SK-MEL-5 (cell line): ENCODE measurements around the gene FANCC. TPM values are rescaled to one million over a fixed set of nuclear protein-coding genes. Genes with fewer than 3 reads are reported as not detected.
"Not testable (repeated sequence)": the region's sequence is repeated elsewhere in the genome, so short reads cannot be mapped to it uniquely, and the experiment has no call there.

Source experiments
- DNase-seq: peaks from one replicate; pipeline ENCODE4 v3.0.0-alpha.2; 2016; ENCODE audit warnings: low read depth, low spot score
- in situ Hi-C: cut with HindIII; loops from 2 replicates; pipeline ENCODE4 v1.10.0; 2016; ENCODE audit warnings: low sequenced_read_pairs, high pct_unique_total_duplicates, low pct_unique_long_range_greater_than_20kb
- total RNA-seq: library from RNA; depleted of rRNA; stranded (reverse); fragments of >200 nt; shearing (Covaris generic); gene quantifications from 2 replicates; pipeline ENCODE4 v1.2.3, GENCODE V29; 2014

FANCC gene
- total RNA-seq, 1 experiment from 2014 or later, result 4.6 TPM

- in situ Hi-C loops, result no loop called here
- no peak for DNase-seq
Measured at GRCh38 chr9:95297760-95298159, 19.7 kb downstream of the FANCC start.

GRCh38 chr9:95297316-95297715 lies 20.2 kb downstream of the FANCC start:
- DNase-seq, result no peak
- in situ Hi-C loops, result no loop called here

- no peak for DNase-seq
Measured at GRCh38 chr9:95296761-95297160, 20.7 kb downstream of the FANCC start.

GRCh38 chr9:95293296-95293695 lies 24.2 kb downstream of the FANCC start:
- in situ Hi-C loops, DNase-seq: not testable (repeated sequence)

More at GRCh38 chr9:95296761-95297160, 20.7 kb downstream of the FANCC start:
- in situ Hi-C loops, result no loop called here

DNA sequence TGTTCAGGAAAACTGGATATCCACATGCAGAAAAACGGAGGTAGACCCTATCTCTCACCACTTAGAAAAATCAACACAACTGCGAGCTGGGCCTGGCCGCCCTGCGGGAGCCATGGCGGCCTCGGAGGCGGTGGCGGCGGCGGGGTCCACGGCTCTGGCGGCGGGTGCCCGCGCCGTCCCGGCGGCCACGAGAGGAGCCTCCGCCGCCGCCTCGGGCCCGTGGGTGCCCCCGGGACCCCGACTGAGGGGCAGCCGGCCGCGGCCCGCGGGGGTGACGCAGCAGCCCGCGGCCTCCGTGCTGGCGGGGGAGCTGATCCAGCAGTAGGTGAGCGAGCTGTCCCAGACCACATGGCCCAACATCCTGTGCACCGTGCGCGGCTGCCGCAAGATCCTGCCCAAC lies 25.3 kb downstream of the FANCC start:
- in situ Hi-C loops, result no loop called here
- DNase-seq, result no peak

DNA sequence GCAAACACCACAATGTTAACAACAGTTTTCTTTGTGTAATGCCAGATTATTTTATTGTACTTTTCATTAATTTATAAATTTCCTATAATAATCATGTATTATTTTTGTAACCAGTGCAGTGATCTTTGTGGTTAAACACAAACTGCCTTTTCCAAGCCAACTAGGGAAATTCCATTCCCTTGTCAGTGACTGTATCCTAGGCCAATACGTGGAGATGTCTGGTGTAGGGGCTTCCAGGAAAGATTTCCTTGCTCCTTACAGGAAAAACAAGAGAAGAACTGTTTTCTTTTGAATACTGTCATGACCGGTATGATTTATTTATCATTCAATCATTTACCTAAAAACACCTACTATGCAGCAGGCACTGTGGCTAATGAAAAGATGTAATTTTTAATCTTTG lies 31.4 kb downstream of the FANCC start:
- in situ Hi-C loops, result no loop called here
- DNase-seq, result no peak

GRCh38 chr9:95285307-95285706 lies 32.2 kb downstream of the FANCC start:
- in situ Hi-C loops, result no loop called here
- DNase-seq, result no peak

DNA sequence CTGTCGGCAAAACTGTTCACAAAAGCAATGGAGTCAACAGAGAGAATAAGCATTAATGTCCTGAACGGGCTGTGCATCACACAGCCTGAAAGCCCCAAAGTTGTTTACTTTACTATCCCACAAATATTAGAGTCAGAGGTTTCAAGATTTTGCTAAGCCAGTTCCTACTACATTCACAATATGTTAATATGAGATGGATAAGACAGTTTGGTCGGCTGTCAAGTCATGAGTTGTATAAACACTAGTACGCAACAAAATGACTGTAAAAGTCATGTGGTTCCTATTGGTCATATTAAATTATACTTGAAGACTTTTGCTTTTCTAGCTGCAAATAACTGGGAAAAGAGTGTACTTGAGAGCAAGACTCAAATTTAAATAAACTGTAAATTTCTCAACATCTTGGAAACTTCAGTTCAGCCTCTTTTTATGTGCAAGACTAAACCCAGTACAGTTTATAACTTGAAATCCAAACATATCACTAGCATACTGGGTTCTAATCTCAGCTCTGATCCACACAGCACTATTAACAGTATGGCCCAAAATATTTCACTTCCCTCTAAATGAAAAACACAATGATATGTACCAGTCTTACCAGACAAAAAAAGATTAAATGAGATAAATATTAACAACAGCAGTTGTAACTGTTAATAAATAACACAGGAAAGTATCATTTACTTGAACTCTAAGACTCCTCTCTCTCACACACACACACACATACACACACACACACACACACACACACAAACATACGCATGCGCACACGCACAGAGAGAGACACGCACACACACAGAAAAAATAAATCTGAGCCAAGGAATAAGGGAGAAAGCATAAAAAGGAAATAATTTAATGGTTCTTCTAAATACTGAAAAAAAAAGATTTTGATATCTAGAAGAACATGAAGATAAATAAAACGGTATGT lies 33.1 kb downstream of the FANCC start:
- in situ Hi-C loops, result no loop called here
- DNase-seq, result no peak

DNA sequence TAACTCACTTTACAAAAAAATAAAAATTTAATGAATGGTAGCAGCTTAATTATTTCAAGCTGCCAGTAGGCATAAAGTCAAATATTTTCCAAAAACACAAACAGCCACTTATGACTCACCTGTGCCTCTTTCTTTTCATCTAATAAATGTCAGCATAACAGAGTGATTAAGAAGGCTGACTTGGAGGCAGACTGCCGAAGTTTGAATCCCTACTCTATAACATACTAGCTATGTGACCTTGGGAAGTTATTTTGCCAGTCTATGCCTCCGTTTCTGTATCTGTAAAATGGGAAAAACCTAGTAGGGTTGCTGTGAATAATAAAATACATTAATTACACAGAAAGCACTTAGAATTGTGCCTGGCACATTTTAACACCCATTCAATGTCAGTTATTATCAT lies 33.8 kb downstream of the FANCC start:
- in situ Hi-C loops, result no loop called here
- no peak for DNase-seq

DNA sequence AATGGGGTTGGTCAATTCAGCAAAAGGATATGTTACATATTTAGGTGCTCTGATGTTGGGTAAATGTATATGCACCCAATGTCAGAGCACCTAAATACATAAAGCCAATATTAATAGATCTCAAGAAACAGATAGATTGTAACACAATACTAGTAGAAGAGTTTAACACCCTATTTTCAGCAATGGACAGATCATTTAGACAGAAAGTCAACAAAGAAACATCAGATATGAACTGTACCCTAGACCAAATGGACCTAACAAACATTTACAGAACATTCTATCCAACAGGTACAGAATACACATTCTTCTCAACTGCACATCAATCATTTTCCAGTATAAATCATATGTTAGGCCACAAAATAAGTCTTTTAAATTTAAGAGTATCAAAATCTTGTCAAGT lies 35.2 kb downstream of the FANCC start:
- in situ Hi-C loops, result no loop called here
- DNase-seq, result no peak

- in situ Hi-C loops, result no loop called here
- DNase-seq, result no peak
Measured at GRCh38 chr9:95280745-95281144, 36.8 kb downstream of the FANCC start.

GRCh38 chr9:95277509-95277908 lies 40.0 kb downstream of the FANCC start:
- DNase-seq, result no peak
- in situ Hi-C loops, result no loop called here

DNA sequence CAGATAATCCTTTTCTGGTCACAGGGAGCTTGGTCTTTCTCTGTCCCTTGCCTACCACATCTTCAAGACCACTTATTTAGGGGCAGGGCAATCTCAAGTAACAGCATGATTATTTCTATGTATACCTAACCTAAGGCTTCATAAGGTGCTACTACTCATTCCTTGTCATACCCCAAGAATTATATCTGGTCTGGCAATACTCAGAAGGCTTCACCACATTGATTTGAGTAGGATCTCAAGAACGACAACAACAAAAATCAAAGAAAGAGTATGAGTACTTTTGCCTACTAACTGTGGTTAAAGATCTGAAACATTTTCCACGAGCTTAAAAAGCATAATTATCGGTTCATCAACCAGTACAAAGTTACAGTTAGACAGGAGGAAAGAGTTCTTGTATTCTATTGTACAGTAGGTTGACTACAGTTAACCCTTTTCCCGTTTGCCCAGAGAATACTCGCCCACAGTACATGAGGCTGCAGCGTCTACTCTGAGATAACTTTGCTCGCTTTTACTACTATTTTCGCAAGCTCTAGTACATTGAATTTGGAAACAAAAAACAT lies 41.0 kb downstream of the FANCC start:
- in situ Hi-C loops, result no loop called here

DNA sequence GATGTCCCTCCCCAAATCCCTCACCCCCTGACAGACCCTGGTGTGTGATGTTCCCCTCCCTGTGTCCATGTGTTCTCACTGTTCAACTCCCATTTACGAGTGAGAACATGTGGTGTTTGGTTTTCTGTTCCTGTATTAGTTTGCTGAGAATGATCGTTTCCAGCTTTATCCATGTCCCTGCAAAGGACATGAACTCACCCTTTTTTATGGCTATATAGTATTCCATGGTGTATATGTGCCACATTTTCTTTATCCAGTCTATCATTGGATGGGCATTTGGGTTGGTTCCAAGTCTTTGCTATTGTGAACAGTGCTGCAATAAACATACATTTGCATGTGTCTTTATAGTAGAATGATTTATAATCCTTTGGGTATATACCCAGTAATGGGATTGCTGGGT lies 43.3 kb downstream of the FANCC start:
- DNase-seq, in situ Hi-C loops: not testable (repeated sequence)

More for the DNA sequence above, 41.0 kb downstream of the FANCC start:
- DNase-seq, result no peak

DNA sequence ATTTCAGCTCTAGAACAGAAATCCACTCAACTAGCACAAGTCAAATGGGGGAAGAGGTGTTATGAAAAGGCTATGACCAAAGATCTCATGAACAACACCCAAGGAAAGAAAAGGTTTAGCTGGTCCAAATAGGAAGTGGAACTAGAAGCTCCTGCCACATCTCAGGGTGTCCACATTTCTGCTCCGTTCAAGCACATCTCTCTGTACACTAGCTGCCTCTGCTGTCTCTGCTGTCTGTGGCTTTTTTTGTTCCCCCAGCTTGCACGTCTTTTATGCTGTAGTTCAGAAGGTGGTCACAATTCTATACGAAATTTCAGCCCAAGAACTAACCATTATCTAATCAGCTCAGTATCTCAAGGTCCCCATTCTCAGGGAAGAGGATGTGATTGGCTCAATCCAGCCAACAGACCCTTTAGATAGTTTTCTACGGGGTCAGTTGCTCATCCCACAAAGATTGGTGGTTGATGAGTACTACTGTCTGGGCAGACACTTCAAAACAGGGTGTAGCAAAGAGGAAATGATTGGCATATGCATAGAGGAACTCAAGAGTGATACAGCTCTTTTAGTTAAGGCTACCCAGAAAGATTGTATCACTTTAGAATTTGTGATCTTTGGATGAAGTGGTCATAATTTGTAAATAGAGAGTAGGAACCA lies 44.0 kb downstream of the FANCC start:
- no peak for DNase-seq
- in situ Hi-C loops, result no loop called here

- in situ Hi-C loops, result no loop called here
- DNase-seq, result no peak
Measured at GRCh38 chr9:95272830-95273229, 44.7 kb downstream of the FANCC start.

DNA sequence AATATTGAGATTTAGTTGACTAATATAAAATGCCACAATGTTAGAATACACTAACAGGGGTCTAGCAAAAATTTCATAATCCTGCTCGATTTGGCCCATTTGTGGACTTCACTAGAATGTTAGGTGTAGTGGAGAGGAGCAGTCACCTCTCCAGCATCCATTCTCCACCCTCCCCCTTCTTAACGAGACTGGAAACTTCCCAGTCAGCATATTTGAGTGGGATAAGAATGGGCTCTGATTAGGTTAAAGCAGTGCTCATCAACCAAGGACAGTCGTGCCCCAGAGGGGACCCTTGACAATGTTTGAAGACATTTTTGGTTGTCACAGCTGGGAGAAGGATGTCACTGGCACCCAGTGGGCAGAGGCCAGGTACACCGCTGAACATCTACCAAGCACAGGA lies 46.7 kb downstream of the FANCC start:
- in situ Hi-C loops, result no loop called here
- DNase-seq, result no peak
